ENCODE data around the gene ABCA6.

Gene ABCA6

GRCh38 chr17:69141431-69142174 is at the start of gene ABCA6:
ABCA6 (minus strand) TSS chr17:69141895; CDS start chr17:69140703, 1,192 bp downstream.
- no peak within 1 kb of the TSS for H3K27ac Mint-ChIP-seq
- no peaks in the 10 kb centered on the region for H3K36me3 Mint-ChIP-seq (ENCODE audit: low read depth)
- TF ChIP-seq, protein P1, sequence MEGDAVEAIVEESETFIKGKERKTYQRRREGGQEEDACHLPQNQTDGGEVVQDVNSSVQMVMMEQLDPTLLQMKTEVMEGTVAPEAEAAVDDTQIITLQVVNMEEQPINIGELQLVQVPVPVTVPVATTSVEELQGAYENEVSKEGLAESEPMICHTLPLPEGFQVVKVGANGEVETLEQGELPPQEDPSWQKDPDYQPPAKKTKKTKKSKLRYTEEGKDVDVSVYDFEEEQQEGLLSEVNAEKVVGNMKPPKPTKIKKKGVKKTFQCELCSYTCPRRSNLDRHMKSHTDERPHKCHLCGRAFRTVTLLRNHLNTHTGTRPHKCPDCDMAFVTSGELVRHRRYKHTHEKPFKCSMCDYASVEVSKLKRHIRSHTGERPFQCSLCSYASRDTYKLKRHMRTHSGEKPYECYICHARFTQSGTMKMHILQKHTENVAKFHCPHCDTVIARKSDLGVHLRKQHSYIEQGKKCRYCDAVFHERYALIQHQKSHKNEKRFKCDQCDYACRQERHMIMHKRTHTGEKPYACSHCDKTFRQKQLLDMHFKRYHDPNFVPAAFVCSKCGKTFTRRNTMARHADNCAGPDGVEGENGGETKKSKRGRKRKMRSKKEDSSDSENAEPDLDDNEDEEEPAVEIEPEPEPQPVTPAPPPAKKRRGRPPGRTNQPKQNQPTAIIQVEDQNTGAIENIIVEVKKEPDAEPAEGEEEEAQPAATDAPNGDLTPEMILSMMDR (IDR thresholded peaks at IDR 0.05): no peak
- no peak within 1 kb of the TSS for H3K4me3 Mint-ChIP-seq
- DNase-seq: no peak
- no peaks in the 10 kb centered on the region for H3K4me1 Mint-ChIP-seq
- H3K27me3 Mint-ChIP-seq (ENCODE audit: low read depth, poor library complexity): peaks cover 12% of the 10 kb centered on the region
- H3K9me3 Mint-ChIP-seq: peaks cover 7% of the 10 kb centered on the region

DNA sequence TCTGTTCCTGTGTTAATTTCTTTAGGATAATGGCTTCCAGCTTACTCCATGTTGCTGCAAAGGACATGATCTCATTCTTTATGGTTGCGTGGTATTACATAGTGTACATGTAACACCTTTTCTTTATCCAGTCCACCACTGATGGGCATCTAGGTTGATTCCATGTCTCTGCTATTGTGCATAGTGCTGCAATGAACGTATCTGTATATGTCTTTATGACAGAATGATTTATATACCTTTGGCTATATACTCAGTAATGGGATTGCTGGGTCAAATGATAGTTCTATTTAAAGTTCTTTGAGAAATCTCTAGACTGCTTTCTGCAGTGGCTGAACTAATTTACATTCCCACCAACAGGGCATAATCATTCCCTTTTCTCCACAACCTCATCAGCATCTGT is 47.1 kb upstream of the ABCA6 start:
- Mint-ChIP-seq H3K4me3 (no peak overlapping the region), H3K36me3 (ENCODE audit: low read depth) (no peaks in the 10 kb centered on the region), H3K27me3 (ENCODE audit: low read depth, poor library complexity) (peaks cover 4% of the 10 kb centered on the region), H3K27ac (peak overlapping the region; percentile 41), H3K4me1 (peaks cover 33% of the 10 kb centered on the region), H3K9me3 (no peaks in the 10 kb centered on the region)
- TF ChIP-seq, protein P1 (IDR thresholded peaks at IDR 0.05): no peak
- no peak for DNase-seq

GRCh38 chr17:69188064-69188463 is 46.4 kb upstream of the ABCA6 start:
- DNase-seq: no peak
- H3K4me3 Mint-ChIP-seq: no peak overlapping the region
- H3K9me3 Mint-ChIP-seq: no peaks in the 10 kb centered on the region
- peaks cover 4% of the 10 kb centered on the region for H3K27me3 Mint-ChIP-seq (ENCODE audit: low read depth, poor library complexity)
- no peaks in the 10 kb centered on the region for H3K36me3 Mint-ChIP-seq (ENCODE audit: low read depth)
- no peak overlapping the region for H3K27ac Mint-ChIP-seq
- H3K4me1 Mint-ChIP-seq: peaks cover 33% of the 10 kb centered on the region
- TF ChIP-seq, protein P1 (IDR thresholded peaks at IDR 0.05): no peak

- Mint-ChIP-seq H3K27me3 (ENCODE audit: low read depth, poor library complexity) (peaks cover 4% of the 10 kb centered on the region), H3K4me3 (no peak overlapping the region), H3K36me3 (ENCODE audit: low read depth) (no peaks in the 10 kb centered on the region), H3K4me1 (peaks cover 33% of the 10 kb centered on the region), H3K27ac (peak overlapping the region; percentile 95), H3K9me3 (no peaks in the 10 kb centered on the region)
- TF ChIP-seq, protein P1 (IDR thresholded peaks at IDR 0.05): no peak
- DNase-seq: no peak
These were observed 45.6 kb upstream of the ABCA6 start for GRCh38 chr17:69187294-69187693.

- H3K36me3 Mint-ChIP-seq (ENCODE audit: low read depth): no peaks in the 10 kb centered on the region
- H3K4me1 Mint-ChIP-seq: no peaks in the 10 kb centered on the region
- TF ChIP-seq, protein P1 (IDR thresholded peaks at IDR 0.05): no peak
- no peaks in the 10 kb centered on the region for H3K9me3 Mint-ChIP-seq
- H3K27ac Mint-ChIP-seq: no peak overlapping the region
- no peak overlapping the region for H3K4me3 Mint-ChIP-seq
- DNase-seq: no peak
- H3K27me3 Mint-ChIP-seq (ENCODE audit: low read depth, poor library complexity): peaks cover 7% of the 10 kb centered on the region
These were observed 37.7 kb upstream of the ABCA6 start for GRCh38 chr17:69179227-69179952.

Data from nephron progenitor cell (in vitro differentiated cells).